ENCODE results near the gene FAM181A. TPM values are rescaled to one million over a fixed set of nuclear protein-coding genes. Genes with fewer than 3 reads are reported as not detected.
A peak's percentile ranks its signal among the peaks of the same experiment; 100 is the strongest.

FAM181A gene
- total and polyA plus RNA-seq, 8 donors: not detected

- H3K27ac ChIP-seq: no peak overlapping the region
- peak; percentile 82 for DNase-seq
- peaks cover 0 to 22% (median 12%) of the 10 kb centered on the region in 4 donors for H3K4me1 ChIP-seq
- intact Hi-C loops (cut with DNase I; ENCODE audit: low total_unique reads): loop anchor here (5.0 kb wide), 1 partner anchor 254 kb away; no protein-coding TSS in a partner anchor
- H3K27me3 ChIP-seq: peaks cover 0 to 7% (median 0%) of the 10 kb centered on the region in 3 donors
- H3K4me3 ChIP-seq: no peak overlapping the region
- no peaks in the 10 kb centered on the region for H3K9me3 ChIP-seq
- 43 to 51% (median 46%) methylated on average over 15 of the region's 15 CpGs for WGBS, 5 donors
- TF ChIP-seq POLR2A (IDR thresholded peaks at IDR 0.05) (no peak), CTCF (IDR thresholded peaks at IDR 0.05) (peak in 5 of 7 experiments; percentile 58 to 66 (median 65))
- no peaks in the 10 kb centered on the region for H3K36me3 ChIP-seq
Measured at GRCh38 chr14:93906341-93907329, 20.5 kb upstream of the FAM181A start.

GRCh38 chr14:93909429-93910128 is 17.6 kb upstream of the FAM181A start:
- Histone ChIP-seq H3K9me3 (peaks cover 0 to 5% (median 2%) of the 10 kb centered on the region in 4 donors), H3K27me3 (no peaks in the 10 kb centered on the region), H3K4me3 (no peak overlapping the region), H3K27ac (no peak overlapping the region), H3K4me1 (peaks cover 0 to 9% (median 6%) of the 10 kb centered on the region in 4 donors), H3K36me3 (no peaks in the 10 kb centered on the region)
- intact Hi-C loops (cut with DNase I; ENCODE audit: low total_unique reads): loop anchor here (5.0 kb wide), 1 partner anchor 257 kb away; no protein-coding TSS in a partner anchor
- no peak for TF ChIP-seq POLR2A (IDR thresholded peaks at IDR 0.05)
- no peak for TF ChIP-seq EP300 (IDR thresholded peaks at IDR 0.05)
- no peak for TF ChIP-seq CTCF (IDR thresholded peaks at IDR 0.05)
- no peak for TF ChIP-seq POLR2AphosphoS5 (IDR thresholded peaks at IDR 0.05)
- 53 to 83% (median 64%) methylated on average over 5 of the region's 5 CpGs for WGBS, 5 donors
- DNase-seq: peak in 1 of 2 donors; percentile 47

GRCh38 chr14:93911975-93912615 is 15.0 kb upstream of the FAM181A start:
- no peak for DNase-seq
- Histone ChIP-seq H3K4me3 (no peak overlapping the region), H3K9me3 (peaks cover 0 to 6% (median 3%) of the 10 kb centered on the region in 4 donors), H3K27me3 (no peaks in the 10 kb centered on the region), H3K27ac (no peak overlapping the region), H3K4me1 (peaks cover 0 to 10% (median 8%) of the 10 kb centered on the region in 4 donors), H3K36me3 (no peaks in the 10 kb centered on the region)
- intact Hi-C loops (cut with DNase I; ENCODE audit: low total_unique reads): no loop called here
- TF ChIP-seq POLR2AphosphoS5 (IDR thresholded peaks at IDR 0.05) (no peak), POLR2A (IDR thresholded peaks at IDR 0.05) (no peak), EP300 (IDR thresholded peaks at IDR 0.05) (no peak), CTCF (IDR thresholded peaks at IDR 0.05) (no peak)
- 77 to 93% (median 88%) methylated on average over 5 of the region's 5 CpGs for WGBS, 5 donors

GRCh38 chr14:93912782-93913181 is 14.4 kb upstream of the FAM181A start:
- intact Hi-C loops (cut with DNase I; ENCODE audit: low total_unique reads): no loop called here
- TF ChIP-seq EP300 (IDR thresholded peaks at IDR 0.05): no peak
- no peak for TF ChIP-seq POLR2AphosphoS5 (IDR thresholded peaks at IDR 0.05)
- no peak for TF ChIP-seq CTCF (IDR thresholded peaks at IDR 0.05)
- TF ChIP-seq POLR2A (IDR thresholded peaks at IDR 0.05): no peak
- no peak overlapping the region for H3K4me3 ChIP-seq
- H3K4me1 ChIP-seq: peaks cover 0 to 13% (median 8%) of the 10 kb centered on the region in 4 donors
- H3K27me3 ChIP-seq: no peaks in the 10 kb centered on the region
- H3K27ac ChIP-seq: no peak overlapping the region
- peak in 1 of 2 donors; percentile 56 for DNase-seq
- WGBS, 5 donors: 64 to 81% (median 76%) methylated on average over 4 of the region's 4 CpGs
- H3K9me3 ChIP-seq: peaks cover 0 to 6% (median 3%) of the 10 kb centered on the region in 4 donors
- no peaks in the 10 kb centered on the region for H3K36me3 ChIP-seq

Data from stomach (tissue), 9 donors.